ENCODE results near the gene CCDC73.
A peak's percentile ranks its signal among the peaks of the same experiment; 100 is the strongest.

CCDC73 gene

GRCh38 chr11:32821917-32822560, 27.6 kb upstream of the CCDC73 start:
- no peak for TF ChIP-seq CTCF (conservative IDR thresholded peaks at IDR 0.05)
- H3K27ac ChIP-seq, result no peak overlapping the region; the same call in 1 of the 2 replicates

- no peak for TF ChIP-seq CTCF (conservative IDR thresholded peaks at IDR 0.05)
- no peak overlapping the region; the same call in 1 of the 2 replicates for H3K27ac ChIP-seq
These were observed 27.1 kb upstream of the CCDC73 start for GRCh38 chr11:32821517-32821916.

- H3K27ac ChIP-seq, result no peak overlapping the region
- no peak for TF ChIP-seq CTCF (conservative IDR thresholded peaks at IDR 0.05)
These were observed 26.0 kb upstream of the CCDC73 start for GRCh38 chr11:32820497-32820896.

- no peak for TF ChIP-seq CTCF (conservative IDR thresholded peaks at IDR 0.05)
- H3K27ac ChIP-seq, result no peak overlapping the region
These were observed 24.7 kb upstream of the CCDC73 start for GRCh38 chr11:32819187-32819586.

GRCh38 chr11:32817852-32818183, 23.4 kb upstream of the CCDC73 start:
- TF ChIP-seq CTCF (conservative IDR thresholded peaks at IDR 0.05), result no peak
- no peak overlapping the region for H3K27ac ChIP-seq

- no peak for TF ChIP-seq CTCF (conservative IDR thresholded peaks at IDR 0.05)
- no peak overlapping the region for H3K27ac ChIP-seq
These were observed 22.9 kb upstream of the CCDC73 start for GRCh38 chr11:32817181-32817851.

- no peak overlapping the region for H3K27ac ChIP-seq
- peak; percentile 85 for TF ChIP-seq CTCF (conservative IDR thresholded peaks at IDR 0.05)
These were observed 14.9 kb upstream of the CCDC73 start for GRCh38 chr11:32809313-32809712.
